Keratinocyte (primary cell): ENCODE results near the gene PGC. TPM values are rescaled to one million over a fixed set of nuclear protein-coding genes. Genes with fewer than 3 reads are reported as not detected.

ENCODE experiments used
- DNase-seq: peaks from one replicate; pipeline ENCODE4 v3.0.0-alpha.2; 2011; ENCODE audit warnings: low read depth, missing footprints, low spot score
- FAIRE-seq: peaks from 2 replicates; lab custom pipeline; 2011; peaks lifted over from hg19 to GRCh38; lab: Jason Lieb, UNC
- H2AFZ ChIP-seq: 2 replicates; pipeline ENCODE4 v1.6.0; 2012; ENCODE audit warnings: low read length, control low read depth, inconsistent platforms; ENCODE audit not compliant: control insufficient read depth
- H3K27ac ChIP-seq: 2 replicates; pipeline ENCODE4 v1.5.1; 2011; ENCODE audit warnings: low read length; ENCODE audit not compliant: control insufficient read depth, insufficient read depth
- H3K27me3 ChIP-seq: 3 replicates; pipeline ENCODE4 v1.6.0; 2011; ENCODE audit warnings: low read length; ENCODE audit not compliant: control insufficient read depth, insufficient read depth; ENCODE audit errors: extremely low read depth
- H3K36me3 ChIP-seq, 2 experiments: 2 replicates in 1 of 2; 3 replicates in 1 of 2; pipeline ENCODE4 v1.5.1; 2011; ENCODE audit warnings: low read length in 2 of 2, mild to moderate bottlenecking in 1 of 2; ENCODE audit not compliant: control insufficient read depth in 2 of 2, insufficient read depth in 2 of 2; ENCODE audit errors: extremely low read depth in 1 of 2
- H3K4me1 ChIP-seq: 3 replicates; pipeline ENCODE4 v1.5.1; 2011; ENCODE audit warnings: low read length; ENCODE audit not compliant: control insufficient read depth, insufficient read depth; ENCODE audit errors: extremely low read depth
- H3K4me2 ChIP-seq: 3 replicates; pipeline ENCODE4 v1.6.0; 2011; ENCODE audit warnings: low read depth, low read length; ENCODE audit not compliant: control insufficient read depth, insufficient read depth; ENCODE audit errors: extremely low read depth
- H3K4me3 ChIP-seq, 3 experiments: fragments of 200-600 bp in 1 of 3; sonication (generic) in 1 of 3; 2 replicates in 2 of 3; 3 replicates in 1 of 3; pipeline ENCODE4 v1.5.1; 2011 to 2016; ENCODE audit warnings: low read length in 3 of 3, mild to moderate bottlenecking in 3 of 3, control low read depth in 2 of 3, inconsistent platforms in 1 of 3, low read depth in 1 of 3, mixed read lengths in 1 of 3, mixed run types in 1 of 3, moderate library complexity in 1 of 3; ENCODE audit not compliant: control insufficient read depth in 2 of 3, insufficient read depth in 2 of 3; ENCODE audit errors: extremely low read depth in 1 of 3
- H3K79me2 ChIP-seq: 2 replicates; pipeline ENCODE4 v1.6.0; 2012; ENCODE audit warnings: low read length; ENCODE audit not compliant: control insufficient read depth, insufficient read depth
- H3K9ac ChIP-seq: 3 replicates; pipeline ENCODE4 v1.6.0; 2011; ENCODE audit warnings: low read length; ENCODE audit not compliant: control insufficient read depth, insufficient read depth; ENCODE audit errors: extremely low read depth
- H3K9me1 ChIP-seq: 3 replicates; pipeline ENCODE4 v1.6.0; 2011; ENCODE audit warnings: low read length; ENCODE audit not compliant: control insufficient read depth, insufficient read depth; ENCODE audit errors: extremely low read depth
- H3K9me3 ChIP-seq: 2 replicates; pipeline ENCODE4 v1.5.1; 2012; ENCODE audit warnings: low read depth, low read length; ENCODE audit not compliant: control insufficient read depth
- H4K20me1 ChIP-seq: 3 replicates; pipeline ENCODE4 v1.6.0; 2011; ENCODE audit warnings: low read length; ENCODE audit not compliant: control insufficient read depth, insufficient read depth; ENCODE audit errors: extremely low read depth
- EZH2 ChIP-seq: IDR thresholded peaks from one replicate; pipeline ENCODE4 v1.6.1; 2012; ENCODE audit warnings: inconsistent platforms, mild to moderate bottlenecking, low read length, moderate library complexity
- dilution Hi-C: fragments of 300-500 bp; cut with MboI; formaldehyde crosslinking; loops from one replicate; pipeline ENCODE4 v1.7.0; 2020; ENCODE audit warnings: low sequenced_read_pairs; ENCODE audit not compliant: extremely low pct_ligation_motif_present
- polyA plus RNA-seq, 5 experiments: library from polyadenylated mRNA; depleted of rRNA in 3 of 5; stranded (reverse) in 3 of 5; stranded (forward) in 1 of 5; unstranded in 1 of 5; fragments of >200 nt; gene quantifications; 1 replicate in 1 of 5; 2 replicates in 3 of 5; 3 replicates in 1 of 5; pipeline versions ENCODE4 v1.2.1 to v1.2.3, GENCODE V29; 2011 to 2012; ENCODE audit warnings: missing spikeins in 2 of 5, low read depth in 1 of 5, low replicate concordance in 1 of 5
- TF ChIP-seq, protein P1 (sequence below), 3 experiments: IDR thresholded peaks in 1 of 3; conservative IDR thresholded peaks in 1 of 3; optimal IDR thresholded peaks in 1 of 3; 2 replicates in 2 of 3; 3 replicates in 1 of 3; pipeline versions ENCODE3 to v1.5.1; 2011; ENCODE audit warnings: low read length in 3 of 3, mild to moderate bottlenecking in 3 of 3, moderate library complexity in 2 of 3, control low read depth in 1 of 3, inconsistent platforms in 1 of 3; ENCODE audit not compliant: insufficient read depth in 2 of 3; ENCODE audit errors: extremely low read depth in 1 of 3

The PGC gene
- polyA plus RNA-seq, 1 donor (not counting 4 experiments of a cell fraction or from before 2014, with no cell fraction given), result not detected

DNA sequence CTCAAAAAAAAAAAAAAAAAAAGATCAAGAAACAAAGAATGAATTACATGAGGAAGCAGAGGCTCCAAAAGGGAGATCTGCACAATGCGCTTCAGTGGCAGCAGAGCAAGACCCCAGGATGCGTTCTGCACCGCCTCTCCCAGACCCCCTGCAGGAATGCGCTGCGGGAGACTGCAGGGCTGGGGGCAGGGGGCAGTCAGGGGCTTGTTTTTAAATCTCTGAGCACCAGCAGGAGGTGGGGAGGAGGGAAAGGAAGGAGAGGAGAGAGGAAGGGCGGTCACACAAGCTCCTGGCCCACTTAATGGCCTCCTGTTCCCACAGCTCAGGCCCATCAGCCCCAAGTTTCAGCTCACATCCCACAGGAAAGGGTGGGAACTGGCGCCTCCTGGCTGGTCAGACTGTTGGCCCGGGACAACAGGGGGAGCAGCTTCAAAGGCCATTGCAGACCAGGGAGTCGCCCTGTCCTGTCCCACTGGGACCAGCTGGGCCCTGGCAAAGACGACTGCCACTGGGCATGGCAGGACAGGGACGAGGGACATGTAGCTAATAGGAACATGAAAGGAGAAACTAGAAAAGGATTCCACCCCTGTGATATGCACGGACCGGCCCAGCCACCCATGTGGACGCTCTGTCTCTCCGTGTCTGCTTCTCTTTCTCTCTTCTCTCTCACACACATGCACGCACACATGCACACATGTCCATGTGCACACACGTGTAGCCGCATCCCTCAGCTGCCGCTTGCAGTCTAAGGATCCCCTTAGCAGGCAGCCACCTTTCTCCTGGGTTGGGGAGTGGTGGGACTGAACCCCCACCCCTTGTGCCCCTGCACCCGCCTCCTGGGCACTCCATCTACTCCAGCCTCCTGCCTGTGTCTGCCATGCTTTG, 46.5 kb downstream of the PGC start:
- Histone ChIP-seq H2AFZ (no peak overlapping the region), H3K4me3 (no peak overlapping the region), H3K9ac (no peak overlapping the region), H3K9me3 (no peaks in the 10 kb centered on the region), H3K27ac (no peak overlapping the region), H3K27me3 (no peaks in the 10 kb centered on the region), H3K9me1 (no peaks in the 10 kb centered on the region), H3K79me2 (no peaks in the 10 kb centered on the region), H3K4me2 (no peak overlapping the region), H4K20me1 (no peaks in the 10 kb centered on the region), H3K4me1 (peaks cover 3% of the 10 kb centered on the region), H3K36me3 (no peaks in the 10 kb centered on the region)
- dilution Hi-C loops, result no loop called here
- DNase-seq, result no peak
- FAIRE-seq, result no peak
- TF ChIP-seq EZH2, result no peak

DNA sequence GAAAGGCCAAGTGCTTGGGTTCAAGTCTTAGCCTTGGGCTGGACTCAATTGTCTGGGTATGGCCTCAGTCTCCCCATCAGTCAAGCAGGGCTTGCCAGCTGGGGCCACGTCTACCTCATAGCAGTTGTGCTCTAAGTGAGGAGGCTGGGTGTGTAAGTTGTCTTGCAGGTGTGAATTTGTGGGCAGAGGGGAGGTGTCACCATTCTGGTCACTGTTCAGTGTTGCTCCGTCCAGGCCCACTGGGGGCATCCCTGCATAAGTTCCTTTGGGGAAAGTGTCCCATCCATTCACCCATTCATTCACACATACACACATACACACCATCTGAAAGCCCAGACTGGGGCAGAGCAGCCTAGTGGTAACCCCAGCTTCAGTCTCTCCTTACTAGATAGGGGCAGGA, 48.1 kb downstream of the PGC start:
- H3K4me3 ChIP-seq, result no peak overlapping the region
- H3K27ac ChIP-seq, result no peak overlapping the region
- no peak overlapping the region for H2AFZ ChIP-seq
- TF ChIP-seq, protein P1, sequence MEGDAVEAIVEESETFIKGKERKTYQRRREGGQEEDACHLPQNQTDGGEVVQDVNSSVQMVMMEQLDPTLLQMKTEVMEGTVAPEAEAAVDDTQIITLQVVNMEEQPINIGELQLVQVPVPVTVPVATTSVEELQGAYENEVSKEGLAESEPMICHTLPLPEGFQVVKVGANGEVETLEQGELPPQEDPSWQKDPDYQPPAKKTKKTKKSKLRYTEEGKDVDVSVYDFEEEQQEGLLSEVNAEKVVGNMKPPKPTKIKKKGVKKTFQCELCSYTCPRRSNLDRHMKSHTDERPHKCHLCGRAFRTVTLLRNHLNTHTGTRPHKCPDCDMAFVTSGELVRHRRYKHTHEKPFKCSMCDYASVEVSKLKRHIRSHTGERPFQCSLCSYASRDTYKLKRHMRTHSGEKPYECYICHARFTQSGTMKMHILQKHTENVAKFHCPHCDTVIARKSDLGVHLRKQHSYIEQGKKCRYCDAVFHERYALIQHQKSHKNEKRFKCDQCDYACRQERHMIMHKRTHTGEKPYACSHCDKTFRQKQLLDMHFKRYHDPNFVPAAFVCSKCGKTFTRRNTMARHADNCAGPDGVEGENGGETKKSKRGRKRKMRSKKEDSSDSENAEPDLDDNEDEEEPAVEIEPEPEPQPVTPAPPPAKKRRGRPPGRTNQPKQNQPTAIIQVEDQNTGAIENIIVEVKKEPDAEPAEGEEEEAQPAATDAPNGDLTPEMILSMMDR (optimal IDR thresholded peaks at IDR 0.05 in 1 of 3, IDR thresholded peaks at IDR 0.05 in 1 of 3, conservative IDR thresholded peaks at IDR 0.05 in 1 of 3; ENCODE audit: extremely low read depth in 1 of 3, insufficient read depth in 2 of 3, low read length in 3 of 3), result no peak
- no peak for TF ChIP-seq EZH2
- H4K20me1 ChIP-seq, result no peaks in the 10 kb centered on the region
- no peaks in the 10 kb centered on the region for H3K9me1 ChIP-seq
- DNase-seq (no peak), FAIRE-seq (no peak)
- dilution Hi-C loops, result no loop called here
- no peaks in the 10 kb centered on the region for H3K79me2 ChIP-seq
- H3K4me1 ChIP-seq, result no peaks in the 10 kb centered on the region
- no peaks in the 10 kb centered on the region for H3K27me3 ChIP-seq
- H3K9me3 ChIP-seq, result no peaks in the 10 kb centered on the region
- H3K9ac ChIP-seq, result no peak overlapping the region
- no peak overlapping the region for H3K4me2 ChIP-seq
- no peaks in the 10 kb centered on the region for H3K36me3 ChIP-seq
